Spleen (tissue), 7 donors: ENCODE data around the gene DMD.
"Not testable (repeated sequence)": the region's sequence is repeated elsewhere in the genome, so short reads cannot be mapped to it uniquely, and the experiment has no call there.

Experiments
- POLR2A ChIP-seq, 3 donors: fragments of 450-650 bp; IDR thresholded peaks; one replicate each; pipeline ENCODE4 v1.5.1; 2017; ENCODE audit warnings: antibody characterized with exemption in 3 of 3, mild to moderate bottlenecking in 1 of 3
- POLR2AphosphoS5 ChIP-seq, 3 donors: sonication (generic); formaldehyde crosslinking; IDR thresholded peaks; one replicate each; pipeline ENCODE4 v1.5.1; 2017; ENCODE audit warnings: antibody characterized with exemption in 3 of 3
- TF ChIP-seq, protein P1 (sequence below), 11 experiments: fragments of 200-600 bp in 7 of 11; fragments of 450-650 bp in 4 of 11; sonication (generic) in 4 of 11; IDR thresholded peaks in 8 of 11; conservative IDR thresholded peaks in 3 of 11; 1 replicate in 7 of 11; 2 replicates in 4 of 11; pipeline versions ENCODE4 v1.4.0 to v1.8.0; 2016 to 2021; ENCODE audit warnings: antibody characterized with exemption in 11 of 11, inconsistent platforms in 4 of 11, mild to moderate bottlenecking in 1 of 11
- donor health status: DM: no; HTN: no; CAD: no; lungs with moderate emphysema.
- donor health status: DM: no; HTN: no; CAD: no.
- donor health status: DM: no; HTN: no; CAD: no.

DNA sequence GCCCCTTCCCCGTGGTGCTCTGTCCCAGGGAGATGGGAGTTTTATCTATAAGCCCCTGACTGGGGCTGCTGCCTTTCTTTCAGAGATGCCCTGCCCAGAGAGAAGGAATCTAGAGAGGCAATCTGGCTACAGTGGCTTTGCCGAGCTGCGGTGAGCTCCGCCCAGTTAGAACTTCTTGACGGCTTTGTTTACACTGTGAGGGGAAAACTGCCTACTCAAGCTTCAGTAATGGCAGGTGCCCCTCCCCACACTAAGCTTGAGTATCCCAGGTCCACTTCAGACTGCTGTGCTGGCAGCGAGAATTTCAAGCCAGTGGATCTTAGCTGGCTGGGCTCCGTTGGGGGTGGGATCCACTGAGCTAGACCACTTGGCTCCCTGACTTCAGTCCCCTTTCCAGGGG is 1740.6 kb downstream of the DMD start:
- not testable (repeated sequence) for TF ChIP-seq POLR2A, POLR2AphosphoS5 (IDR thresholded peaks at IDR 0.05)
- TF ChIP-seq, protein P1, sequence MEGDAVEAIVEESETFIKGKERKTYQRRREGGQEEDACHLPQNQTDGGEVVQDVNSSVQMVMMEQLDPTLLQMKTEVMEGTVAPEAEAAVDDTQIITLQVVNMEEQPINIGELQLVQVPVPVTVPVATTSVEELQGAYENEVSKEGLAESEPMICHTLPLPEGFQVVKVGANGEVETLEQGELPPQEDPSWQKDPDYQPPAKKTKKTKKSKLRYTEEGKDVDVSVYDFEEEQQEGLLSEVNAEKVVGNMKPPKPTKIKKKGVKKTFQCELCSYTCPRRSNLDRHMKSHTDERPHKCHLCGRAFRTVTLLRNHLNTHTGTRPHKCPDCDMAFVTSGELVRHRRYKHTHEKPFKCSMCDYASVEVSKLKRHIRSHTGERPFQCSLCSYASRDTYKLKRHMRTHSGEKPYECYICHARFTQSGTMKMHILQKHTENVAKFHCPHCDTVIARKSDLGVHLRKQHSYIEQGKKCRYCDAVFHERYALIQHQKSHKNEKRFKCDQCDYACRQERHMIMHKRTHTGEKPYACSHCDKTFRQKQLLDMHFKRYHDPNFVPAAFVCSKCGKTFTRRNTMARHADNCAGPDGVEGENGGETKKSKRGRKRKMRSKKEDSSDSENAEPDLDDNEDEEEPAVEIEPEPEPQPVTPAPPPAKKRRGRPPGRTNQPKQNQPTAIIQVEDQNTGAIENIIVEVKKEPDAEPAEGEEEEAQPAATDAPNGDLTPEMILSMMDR (IDR thresholded peaks at IDR 0.05 in 8 of 11, conservative IDR thresholded peaks at IDR 0.05 in 3 of 11), result not testable (repeated sequence)
